GM18907 (cell line): ENCODE data around the gene ARHGEF2.
A peak's percentile ranks its signal among the peaks of the same experiment; 100 is the strongest.
"Not testable (repeated sequence)": the region's sequence is repeated elsewhere in the genome, so short reads cannot be mapped to it uniquely, and the experiment has no call there.

Source experiments
- ATAC-seq: cut with Tn5 transposase; IDR thresholded peaks from one replicate; pipeline ENCODE4 v1.9.1; 2021; ENCODE audit warnings: mild to moderate bottlenecking, moderate library complexity; ENCODE audit not compliant: unreplicated experiment

ARHGEF2 gene

DNA sequence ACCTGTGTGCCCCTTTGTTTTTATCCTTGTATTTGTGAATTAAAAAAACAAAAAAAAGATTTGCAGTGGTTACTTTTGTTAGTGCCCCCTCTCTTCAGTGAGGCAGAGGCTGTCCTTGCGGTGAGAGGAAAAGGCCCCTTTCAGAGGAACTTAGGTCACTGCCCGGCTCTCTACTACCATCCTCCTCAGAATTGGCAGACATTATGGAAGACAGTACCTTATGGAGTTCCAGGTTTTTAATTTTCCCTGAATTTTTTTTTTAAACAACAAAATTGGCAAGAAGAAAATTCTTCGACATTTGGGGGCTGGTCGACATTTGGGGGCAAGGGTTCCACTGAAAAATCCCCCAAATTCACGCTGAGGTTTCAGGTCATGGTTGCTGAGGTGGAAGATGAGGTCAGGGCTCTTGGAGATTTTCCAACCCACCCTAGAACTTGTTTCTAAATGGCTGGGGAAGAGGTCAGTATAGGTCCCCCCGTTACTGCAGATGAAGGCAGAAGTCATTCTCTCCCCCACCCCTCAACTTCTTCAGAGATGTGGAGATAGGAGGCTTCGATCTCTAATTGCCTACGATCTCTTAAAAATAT, 31.6 kb downstream of the ARHGEF2 start:
- ATAC-seq: peak; percentile 9

DNA sequence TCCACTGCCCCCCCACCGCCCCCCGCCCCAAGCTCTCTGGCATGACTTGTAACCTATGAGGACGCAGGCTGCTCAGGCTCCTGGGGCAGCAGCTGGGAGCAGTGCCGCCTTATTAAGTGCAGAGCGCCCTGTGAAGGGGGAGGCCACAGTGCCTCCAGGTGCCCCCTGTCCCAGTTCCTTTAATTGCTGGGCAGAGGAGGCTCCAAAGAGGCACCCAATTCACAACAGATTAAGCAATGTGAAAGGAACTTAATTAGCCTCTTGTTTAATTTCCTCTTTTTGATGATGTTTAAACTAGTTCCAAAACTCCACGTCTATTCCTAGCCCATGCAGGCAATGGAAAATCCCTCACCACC, 33.9 kb downstream of the ARHGEF2 start:
- no peak for ATAC-seq

DNA sequence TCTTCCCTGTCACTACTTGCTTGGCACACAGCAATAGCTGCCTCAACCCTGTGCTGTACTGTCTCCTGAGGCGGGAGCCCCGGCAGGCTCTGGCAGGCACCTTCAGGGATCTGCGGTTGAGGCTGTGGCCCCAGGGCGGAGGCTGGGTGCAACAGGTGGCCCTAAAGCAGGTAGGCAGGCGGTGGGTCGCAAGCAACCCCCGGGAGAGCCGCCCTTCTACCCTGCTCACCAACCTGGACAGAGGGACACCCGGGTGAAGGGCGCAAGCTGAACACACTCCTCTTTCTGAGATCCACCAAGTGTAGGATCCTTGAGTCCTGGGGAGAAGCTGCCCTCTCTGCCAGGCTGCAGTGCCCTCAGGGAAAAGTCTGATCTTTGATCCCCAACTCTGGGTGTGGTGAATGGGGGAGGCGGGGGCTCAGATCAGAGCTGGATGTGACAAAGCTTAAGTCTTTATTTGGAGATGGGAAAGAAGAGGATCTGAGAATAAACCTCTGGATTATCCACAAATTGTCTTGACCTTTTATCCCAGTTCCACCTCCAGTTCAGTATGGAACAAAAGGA, 35.7 kb downstream of the ARHGEF2 start:
- ATAC-seq: no peak

DNA sequence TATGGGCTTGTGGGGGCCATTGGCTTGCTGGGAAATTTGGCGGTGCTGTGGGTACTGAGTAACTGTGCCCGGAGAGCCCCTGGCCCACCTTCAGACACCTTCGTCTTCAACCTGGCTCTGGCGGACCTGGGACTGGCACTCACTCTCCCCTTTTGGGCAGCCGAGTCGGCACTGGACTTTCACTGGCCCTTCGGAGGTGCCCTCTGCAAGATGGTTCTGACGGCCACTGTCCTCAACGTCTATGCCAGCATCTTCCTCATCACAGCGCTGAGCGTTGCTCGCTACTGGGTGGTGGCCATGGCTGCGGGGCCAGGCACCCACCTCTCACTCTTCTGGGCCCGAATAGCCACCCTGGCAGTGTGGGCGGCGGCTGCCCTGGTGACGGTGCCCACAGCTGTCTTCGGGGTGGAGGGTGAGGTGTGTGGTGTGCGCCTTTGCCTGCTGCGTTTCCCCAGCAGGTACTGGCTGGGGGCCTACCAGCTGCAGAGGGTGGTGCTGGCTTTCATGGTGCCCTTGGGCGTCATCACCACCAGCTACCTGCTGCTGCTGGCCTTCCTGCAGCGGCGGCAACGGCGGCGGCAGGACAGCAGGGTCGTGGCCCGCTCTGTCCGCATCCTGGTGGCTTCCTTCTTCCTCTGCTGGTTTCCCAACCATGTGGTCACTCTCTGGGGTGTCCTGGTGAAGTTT, 36.4 kb downstream of the ARHGEF2 start:
- no peak for ATAC-seq

DNA sequence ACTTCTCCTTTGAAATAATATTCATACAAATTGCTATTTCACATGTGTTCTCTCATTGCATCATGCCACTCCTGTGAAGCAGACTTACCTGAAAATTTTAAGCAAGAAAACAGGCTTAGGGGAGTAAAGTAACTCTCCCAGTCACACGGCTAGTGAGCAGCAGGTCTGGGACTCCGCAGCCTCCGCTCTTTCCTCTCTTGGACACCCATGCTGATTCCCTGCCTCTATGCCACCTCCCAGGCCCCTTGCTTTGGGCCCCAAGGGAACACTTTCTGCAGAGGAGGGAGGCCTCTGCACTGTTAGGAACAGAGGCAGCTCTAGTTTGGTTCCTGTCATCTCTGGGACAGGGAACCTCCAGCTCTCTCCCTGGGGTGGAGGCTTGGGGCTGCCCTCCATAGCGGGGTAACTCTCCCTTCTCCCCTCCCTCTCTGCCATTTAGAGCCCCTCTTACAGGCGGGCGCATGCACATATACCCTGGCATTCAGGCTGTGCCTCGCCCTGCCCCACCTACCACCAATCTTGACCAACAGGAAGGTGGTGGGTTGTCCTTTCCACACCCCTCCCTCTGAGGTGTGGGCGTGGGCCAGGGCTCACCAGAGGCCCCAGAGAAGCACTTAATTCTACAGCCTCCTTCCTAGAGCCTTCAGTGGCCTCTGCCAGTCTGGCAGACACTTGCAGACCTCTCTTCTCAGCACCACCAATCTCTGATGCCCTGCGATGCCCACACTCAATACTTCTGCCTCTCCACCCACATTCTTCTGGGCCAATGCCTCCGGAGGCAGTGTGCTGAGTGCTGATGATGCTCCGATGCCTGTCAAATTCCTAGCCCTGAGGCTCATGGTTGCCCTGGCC, 37.1 kb downstream of the ARHGEF2 start, which contains the start of gene RXFP4:
TSS of gene RXFP4 (plus strand) at position 646 of the 852 bp plus-strand sequence. CDS start at position 718, 72 bp downstream.
- ATAC-seq: no peak

DNA sequence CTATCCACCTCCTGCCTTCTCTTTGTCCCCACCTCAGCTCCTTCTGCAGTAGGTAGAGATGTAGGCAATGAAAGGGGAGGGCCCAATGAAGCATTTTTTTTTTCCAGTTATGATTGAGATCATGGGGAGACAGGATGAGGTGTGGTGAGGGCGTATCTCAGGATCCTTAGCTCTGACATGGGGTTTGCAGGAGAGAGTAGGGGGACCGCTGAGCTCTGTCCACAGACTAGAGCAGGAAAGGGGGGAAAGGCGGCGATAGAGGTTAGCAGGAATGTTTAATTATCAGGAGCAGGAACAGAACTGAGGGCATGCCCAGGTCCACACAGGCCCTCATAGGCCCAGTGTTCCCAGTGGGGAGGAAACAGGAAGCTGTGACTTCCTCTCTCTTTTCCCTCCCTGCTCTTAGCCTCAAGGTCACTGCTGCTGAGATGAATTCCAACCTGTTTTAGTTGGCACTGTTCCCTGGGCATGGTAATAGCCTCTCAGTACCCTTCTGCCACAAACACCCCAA, 37.8 kb downstream of the ARHGEF2 start:
- ATAC-seq: no peak

DNA sequence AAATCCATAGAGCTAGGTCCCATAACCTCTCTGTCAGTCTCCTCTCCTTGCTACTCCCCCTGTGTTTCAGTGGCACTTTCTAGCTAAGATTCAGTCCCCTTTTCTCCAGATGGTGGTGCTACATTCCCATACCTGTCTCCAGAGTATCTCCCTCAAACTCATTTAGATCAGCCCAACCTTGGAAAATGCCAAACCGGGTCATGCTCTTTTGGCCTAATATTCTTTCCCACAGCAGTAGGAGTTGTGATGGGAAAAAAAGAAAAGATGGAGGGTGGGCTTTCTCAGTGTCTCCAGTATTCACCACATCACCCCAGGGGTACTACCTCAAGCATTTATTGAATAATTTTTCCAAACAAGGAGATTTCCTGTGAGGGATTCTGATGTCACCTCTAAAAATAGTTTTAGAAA, 40.1 kb downstream of the ARHGEF2 start:
- no peak for ATAC-seq

DNA sequence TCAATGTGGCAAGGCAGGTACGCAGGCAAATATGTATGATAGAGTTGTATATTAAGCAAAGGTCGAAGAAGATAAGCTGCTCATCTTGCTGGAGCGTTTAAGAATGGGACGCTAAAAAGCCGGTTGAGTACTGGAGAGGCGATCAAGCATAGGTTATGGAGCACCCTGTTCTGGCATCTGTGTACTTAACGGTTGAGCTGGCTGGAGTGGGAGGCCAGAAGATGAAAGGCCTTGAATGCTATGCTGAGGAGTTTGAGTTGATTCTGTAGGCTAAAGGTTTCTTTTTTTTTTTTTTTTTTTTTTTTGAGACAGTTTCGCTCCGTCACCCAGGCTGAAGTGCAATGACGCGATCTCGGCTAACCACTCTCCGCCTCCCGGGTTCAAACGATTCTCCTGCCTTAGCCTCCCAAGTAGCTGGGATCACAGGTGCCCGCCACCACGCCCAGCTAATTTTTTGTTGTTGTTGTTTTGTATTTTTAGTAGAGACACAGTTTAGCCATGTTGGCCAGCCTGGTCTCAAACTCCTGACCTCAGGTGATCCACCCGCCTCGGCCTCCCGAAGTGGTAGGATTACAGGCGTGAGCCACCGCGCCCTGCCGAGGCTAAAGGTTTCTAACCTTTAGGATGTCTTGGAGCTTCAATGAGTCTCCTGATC, 43.3 kb downstream of the ARHGEF2 start:
- ATAC-seq: no peak

DNA sequence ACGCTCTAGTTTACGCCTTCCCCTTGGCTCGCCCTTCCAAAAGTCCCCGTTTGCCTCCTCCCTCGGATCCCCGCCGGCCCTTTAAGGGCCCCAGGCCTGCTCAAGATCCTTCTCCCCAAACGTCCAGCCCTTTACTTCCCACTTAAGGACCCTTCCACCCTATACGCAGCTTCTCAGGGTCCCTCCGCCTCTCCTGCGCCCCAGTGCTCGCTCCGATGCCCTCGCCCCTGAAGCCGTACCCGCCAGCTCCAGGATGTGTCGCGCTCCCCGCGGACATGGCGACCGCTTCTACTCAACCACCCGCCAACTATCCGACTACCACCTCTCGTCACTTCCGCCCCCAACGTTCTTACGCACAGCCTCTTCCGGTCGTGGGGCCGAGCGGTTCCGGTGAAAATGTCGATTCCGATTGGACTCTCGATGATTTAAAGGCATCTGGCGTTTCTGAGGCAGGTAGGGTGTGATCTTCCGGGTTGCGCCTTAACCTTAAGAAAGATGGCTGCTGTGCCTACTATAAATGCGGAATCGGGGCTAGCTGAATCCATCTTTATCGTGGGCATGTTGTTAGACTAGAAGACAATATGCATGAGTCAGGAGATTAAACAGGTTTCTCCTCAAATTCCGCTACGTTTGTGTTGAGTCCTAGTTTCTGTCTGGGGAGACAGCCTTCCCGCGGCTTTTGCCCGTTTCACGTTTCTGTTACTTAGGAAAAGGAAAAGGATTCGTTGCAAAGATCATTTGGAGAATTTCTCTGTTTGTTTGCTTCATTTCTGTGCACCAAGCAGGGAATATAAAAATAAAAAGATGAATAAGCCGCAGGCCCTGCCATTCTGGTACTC, 44.0 kb downstream of the ARHGEF2 start, which contains the start of gene KHDC4:
TSS of gene KHDC4 (minus strand) at position 317 of the 839 bp plus-strand sequence. CDS start at position 277, 40 bp downstream.
- peak; percentile 91 for ATAC-seq

DNA sequence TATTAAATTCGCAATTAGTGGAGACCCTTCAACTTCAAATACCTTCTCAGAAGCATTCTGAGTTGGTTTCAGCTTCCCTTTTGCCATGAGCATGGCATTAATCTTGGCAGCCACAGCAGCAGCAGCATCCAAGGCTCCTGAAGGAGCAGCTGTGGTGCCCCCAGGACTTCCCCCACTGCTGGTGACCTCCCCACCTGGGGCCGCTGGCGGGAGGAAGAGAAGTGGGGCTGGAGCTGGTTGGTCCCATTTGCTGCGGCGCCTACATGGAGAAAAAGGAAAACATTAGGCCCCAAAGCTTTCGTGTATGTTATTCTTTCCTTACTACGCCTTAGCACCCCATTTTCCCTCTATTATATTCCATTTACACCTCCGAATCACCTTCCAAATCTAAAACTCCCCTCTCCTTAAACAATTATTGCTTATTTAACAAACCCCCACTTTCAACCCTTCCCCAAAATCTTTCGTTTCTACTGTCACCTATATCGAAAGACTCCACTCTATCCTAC, 44.7 kb downstream of the ARHGEF2 start:
- no peak for ATAC-seq

DNA sequence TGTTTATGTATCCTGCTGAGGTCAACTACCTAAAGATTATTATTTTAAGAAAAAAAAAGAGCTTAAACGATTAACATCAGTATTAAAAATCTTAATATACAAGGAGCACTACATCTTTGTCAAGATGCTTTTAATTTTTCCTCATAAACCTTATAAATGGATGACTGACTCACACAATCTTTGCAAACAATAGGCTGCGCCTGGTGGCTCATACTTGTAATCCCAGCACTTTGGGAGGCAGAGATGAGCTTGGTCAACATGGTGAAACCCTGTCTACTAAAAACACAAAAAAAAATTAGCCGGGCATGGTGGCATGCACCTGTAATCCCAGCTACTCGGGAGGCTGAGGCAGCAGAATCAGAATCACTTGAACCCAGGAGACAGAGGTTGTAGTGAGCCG, 45.9 kb downstream of the ARHGEF2 start:
- no peak for ATAC-seq

DNA sequence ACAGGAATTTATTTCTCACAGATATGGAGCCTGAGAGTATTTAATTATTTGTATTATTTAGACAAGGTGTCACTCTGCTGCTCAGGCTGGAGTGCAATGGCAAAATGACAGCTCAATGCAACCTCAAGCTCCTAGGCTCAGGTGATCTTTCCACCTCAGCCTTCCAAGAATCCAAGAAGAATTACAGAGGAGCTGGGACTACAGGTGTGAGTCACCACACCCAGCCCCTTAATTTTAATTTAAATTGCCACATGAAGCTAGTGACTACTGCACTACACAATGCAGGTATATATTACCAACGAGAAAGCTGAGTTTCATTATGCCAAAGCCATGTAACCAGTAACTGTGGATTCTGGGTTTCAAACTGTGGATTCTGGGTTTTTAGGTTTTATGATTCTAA, 46.3 kb downstream of the ARHGEF2 start:
- ATAC-seq: no peak

DNA sequence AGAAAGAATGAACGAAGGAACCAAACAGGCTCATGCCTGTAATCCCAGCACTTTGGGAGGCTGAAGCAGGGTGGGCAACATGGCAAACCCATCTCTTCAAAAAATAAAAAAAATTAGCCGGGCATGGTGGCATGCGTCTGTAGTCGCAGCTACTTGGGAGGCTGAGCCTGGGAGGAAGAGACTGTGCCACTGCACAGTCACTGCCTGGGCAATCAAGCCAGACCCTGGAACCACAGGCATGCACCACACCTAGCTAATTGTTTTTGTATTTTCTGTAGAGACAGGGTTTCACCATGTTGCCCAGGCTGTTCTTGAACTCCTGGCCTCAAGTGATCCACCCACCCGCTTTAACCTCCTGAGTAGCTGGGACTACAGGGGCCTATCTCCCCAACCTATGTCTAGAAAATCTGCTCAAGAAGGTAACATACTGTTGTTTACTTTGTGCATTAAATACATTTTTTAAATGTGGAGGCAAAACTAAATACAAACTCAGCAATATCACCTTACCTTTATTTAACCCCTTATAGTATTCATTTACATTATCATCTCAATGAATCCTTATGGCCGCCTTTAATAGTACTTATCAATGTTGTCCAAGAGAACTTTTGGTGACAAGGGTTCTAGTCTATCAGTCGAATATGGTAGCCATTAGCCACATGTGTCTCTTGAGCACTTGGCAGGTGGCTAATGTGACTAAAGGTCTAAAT, 46.9 kb downstream of the ARHGEF2 start:
- no peak for ATAC-seq

DNA sequence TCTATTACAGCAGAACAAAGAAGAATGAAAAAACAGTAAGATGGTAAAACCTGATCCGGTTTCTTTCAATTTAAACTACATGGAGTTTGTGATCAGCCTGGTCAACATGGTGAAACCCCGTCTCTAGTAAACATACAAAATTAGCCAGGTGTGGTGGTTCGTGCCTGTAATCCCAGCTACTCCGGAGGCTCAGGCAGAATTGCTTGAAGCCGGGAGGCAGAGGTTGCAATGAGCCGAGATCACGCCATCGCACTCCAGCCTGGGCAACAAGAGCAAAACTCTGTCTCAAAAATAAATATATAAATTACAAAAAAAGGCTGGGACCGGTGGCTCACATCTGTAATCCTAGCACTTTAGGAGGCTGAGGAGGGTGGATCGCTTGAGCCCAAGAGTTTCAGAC, 47.6 kb downstream of the ARHGEF2 start:
- not testable (repeated sequence) for ATAC-seq

DNA sequence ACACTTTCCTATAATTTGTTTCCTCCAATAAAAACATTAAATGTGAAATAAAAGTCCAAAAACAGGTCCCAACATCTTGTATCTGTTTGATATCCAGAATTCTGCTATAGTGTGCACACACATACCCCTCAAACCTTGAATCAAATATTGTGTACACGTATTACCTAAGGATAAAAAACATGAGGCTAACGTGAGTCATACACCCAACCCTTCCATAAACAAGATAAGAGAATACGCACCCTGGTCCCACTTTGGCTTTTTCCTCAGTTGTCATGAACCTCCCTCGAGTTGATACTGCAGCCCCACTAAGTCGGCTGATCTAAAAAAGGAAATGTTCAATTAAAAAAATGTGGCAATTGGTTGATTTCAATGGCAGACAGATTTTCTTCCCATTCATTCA, 49.3 kb downstream of the ARHGEF2 start:
- ATAC-seq: no peak

DNA sequence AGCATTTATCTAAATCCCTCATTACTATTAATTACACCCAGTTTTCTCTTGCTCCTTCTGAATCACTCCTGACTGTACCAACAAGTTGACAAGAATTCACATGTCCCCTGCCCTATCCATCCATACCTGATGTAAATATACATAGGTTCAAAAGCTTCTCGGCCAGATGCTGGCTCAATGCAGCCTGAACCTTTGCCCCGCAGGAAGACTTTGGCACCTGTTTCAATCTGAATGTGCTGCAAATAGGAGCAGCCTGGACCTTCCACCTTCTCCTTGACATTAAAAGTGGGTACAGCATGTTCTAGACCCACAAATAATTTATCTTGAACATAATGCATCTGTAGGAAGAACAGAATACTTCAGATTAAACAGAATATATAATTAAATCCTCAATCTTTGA, 52.8 kb downstream of the ARHGEF2 start:
- ATAC-seq: no peak

DNA sequence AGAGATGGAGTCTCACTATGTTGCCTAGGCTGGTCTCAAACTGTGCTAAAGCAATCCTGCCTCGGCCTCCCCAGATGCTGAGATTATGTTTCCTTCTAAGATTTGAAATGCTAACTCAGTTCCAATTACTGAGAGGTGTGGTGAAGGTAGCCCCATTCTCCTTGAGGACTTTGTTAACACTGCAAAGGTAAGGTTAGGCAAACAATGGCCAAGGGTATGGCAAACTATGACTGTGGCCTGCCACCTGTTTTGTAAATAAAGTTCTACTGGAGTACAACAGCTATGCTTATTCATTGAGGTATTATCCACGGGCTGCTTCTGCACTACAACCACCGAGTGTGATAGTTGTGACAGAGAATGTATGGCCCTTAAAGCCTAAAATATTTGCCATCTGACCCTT, 57.6 kb downstream of the ARHGEF2 start:
- no peak for ATAC-seq

DNA sequence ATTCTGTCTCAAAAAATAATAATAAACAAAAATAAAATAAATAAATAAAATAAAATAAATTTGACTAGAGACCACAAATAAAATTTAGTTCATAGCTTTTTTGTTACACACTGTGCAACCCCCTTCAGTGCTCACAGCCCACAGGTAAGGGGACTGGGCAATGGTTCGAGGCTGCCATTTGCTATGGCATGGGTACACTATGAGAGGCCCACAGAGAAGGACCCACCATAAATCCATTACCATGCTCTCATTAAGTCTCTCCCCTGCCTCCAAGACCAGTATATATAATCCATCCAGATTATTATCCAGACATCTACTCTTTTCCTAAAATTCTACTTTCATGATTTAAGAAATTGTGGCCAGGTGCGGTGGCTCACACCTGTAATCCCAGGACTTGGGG, 58.5 kb downstream of the ARHGEF2 start:
- no peak for ATAC-seq

DNA sequence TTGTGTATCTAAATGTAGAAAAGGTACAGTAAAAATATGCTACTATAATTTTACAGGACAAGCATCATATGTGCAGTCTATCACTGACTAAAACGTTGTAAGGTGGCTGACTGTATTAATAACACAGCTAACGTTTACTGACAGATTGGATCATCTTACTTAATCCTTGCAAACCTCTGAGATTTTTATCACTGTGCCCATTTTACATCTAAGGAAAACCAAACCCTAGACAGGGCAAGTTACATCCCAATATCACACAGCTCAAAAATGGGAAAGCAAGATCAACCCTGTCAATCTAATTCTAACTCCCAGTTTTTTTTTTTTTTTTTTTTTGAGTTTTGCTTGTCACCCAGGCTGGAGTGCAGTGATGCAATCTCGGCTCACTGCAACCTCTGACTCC, 59.7 kb downstream of the ARHGEF2 start:
- ATAC-seq: no peak
